OCI-LY3 (cell line): ENCODE results near the gene SCARB1.

Source experiments
- EZH2phosphoT487 ChIP-seq: fragments of 200-600 bp; shearing (Covaris generic); IDR thresholded peaks from 2 replicates; pipeline ENCODE4 v1.6.1; 2018; ENCODE audit warnings: antibody characterized with exemption, mixed run types, low read depth
- TF ChIP-seq, protein P1 (sequence below): fragments of 200-600, 300-600 bp; sonication (generic); IDR thresholded peaks from 2 replicates; pipeline ENCODE4 v1.5.1; 2014; ENCODE audit warnings: antibody characterized with exemption, low read length, low read depth

DNA sequence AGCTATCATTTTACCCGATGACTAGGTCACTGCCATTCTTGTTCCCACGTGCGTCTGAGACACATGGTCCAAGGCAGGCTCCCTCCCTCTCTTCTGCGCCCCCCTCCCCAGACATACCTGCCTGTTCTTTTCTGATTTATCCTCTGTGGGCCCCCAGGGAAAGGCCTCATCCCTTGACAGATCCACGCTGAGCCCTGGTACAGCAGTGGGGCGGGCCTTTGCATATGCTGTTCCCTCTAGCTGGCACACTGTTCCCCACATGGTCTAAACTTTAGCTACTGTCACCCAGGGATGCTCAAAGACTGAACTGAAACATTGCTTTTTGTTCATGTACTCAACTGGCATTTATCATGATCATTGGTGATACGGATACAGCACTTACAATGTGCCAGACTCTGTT lies 122.5 kb downstream of the SCARB1 start:
- TF ChIP-seq, protein P1, sequence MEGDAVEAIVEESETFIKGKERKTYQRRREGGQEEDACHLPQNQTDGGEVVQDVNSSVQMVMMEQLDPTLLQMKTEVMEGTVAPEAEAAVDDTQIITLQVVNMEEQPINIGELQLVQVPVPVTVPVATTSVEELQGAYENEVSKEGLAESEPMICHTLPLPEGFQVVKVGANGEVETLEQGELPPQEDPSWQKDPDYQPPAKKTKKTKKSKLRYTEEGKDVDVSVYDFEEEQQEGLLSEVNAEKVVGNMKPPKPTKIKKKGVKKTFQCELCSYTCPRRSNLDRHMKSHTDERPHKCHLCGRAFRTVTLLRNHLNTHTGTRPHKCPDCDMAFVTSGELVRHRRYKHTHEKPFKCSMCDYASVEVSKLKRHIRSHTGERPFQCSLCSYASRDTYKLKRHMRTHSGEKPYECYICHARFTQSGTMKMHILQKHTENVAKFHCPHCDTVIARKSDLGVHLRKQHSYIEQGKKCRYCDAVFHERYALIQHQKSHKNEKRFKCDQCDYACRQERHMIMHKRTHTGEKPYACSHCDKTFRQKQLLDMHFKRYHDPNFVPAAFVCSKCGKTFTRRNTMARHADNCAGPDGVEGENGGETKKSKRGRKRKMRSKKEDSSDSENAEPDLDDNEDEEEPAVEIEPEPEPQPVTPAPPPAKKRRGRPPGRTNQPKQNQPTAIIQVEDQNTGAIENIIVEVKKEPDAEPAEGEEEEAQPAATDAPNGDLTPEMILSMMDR, result no peak
- TF ChIP-seq EZH2phosphoT487, result no peak
